GM12874 (cell line): ENCODE results near the gene ANGPTL7.

ENCODE experiments used
- CTCF ChIP-seq: IDR thresholded peaks from 2 replicates; pipeline ENCODE4 v1.5.1; 2011; ENCODE audit warnings: low read depth, mild to moderate bottlenecking, control low read depth, low read length, moderate library complexity; ENCODE audit not compliant: insufficient read depth

The ANGPTL7 gene

GRCh38 chr1:11147197-11147770 lies 41.9 kb upstream of the ANGPTL7 start:
- no peak for TF ChIP-seq CTCF

GRCh38 chr1:11150326-11150725 lies 38.8 kb upstream of the ANGPTL7 start:
- no peak for TF ChIP-seq CTCF

- TF ChIP-seq CTCF = no peak
Measured at GRCh38 chr1:11151114-11151513, 38.0 kb upstream of the ANGPTL7 start.

GRCh38 chr1:11151826-11152612 lies 37.1 kb upstream of the ANGPTL7 start:
- no peak for TF ChIP-seq CTCF

- TF ChIP-seq CTCF = no peak
Measured at GRCh38 chr1:11152755-11153154, 36.4 kb upstream of the ANGPTL7 start.

- TF ChIP-seq CTCF = no peak
Measured at GRCh38 chr1:11153184-11153583, 36.0 kb upstream of the ANGPTL7 start.

- no peak for TF ChIP-seq CTCF
Measured at GRCh38 chr1:11156441-11156840, 32.7 kb upstream of the ANGPTL7 start.
